Activated CD4-positive, alpha-beta T cell treated with anti-CD3 and anti-CD28 coated beads, Interleukin-2, amount 10 ng/mL, durations not matched to agents 24 days and 14 days (primary cell): ENCODE results near the gene KHDRBS2. TPM values are rescaled to one million over a fixed set of nuclear protein-coding genes. Genes with fewer than 3 reads are reported as not detected.

Experiments used
- DNase-seq: peaks from one replicate; pipeline ENCODE4 v3.0.0; 2022
- H3K27ac Mint-ChIP-seq: one replicate; pipeline ENCODE4 v1.8.0; 2022; ENCODE audit warnings: mild to moderate bottlenecking, mixed read lengths
- H3K27me3 Mint-ChIP-seq: one replicate; pipeline ENCODE4 v1.8.0; 2022; ENCODE audit warnings: mixed read lengths
- H3K36me3 Mint-ChIP-seq: one replicate; pipeline ENCODE4 v1.8.0; 2022; ENCODE audit warnings: low read depth, mild to moderate bottlenecking, mixed read lengths
- H3K4me1 Mint-ChIP-seq: one replicate; pipeline ENCODE4 v1.8.0; 2021; ENCODE audit warnings: mixed read lengths
- H3K4me3 Mint-ChIP-seq: one replicate; pipeline ENCODE4 v1.8.0; 2022; ENCODE audit warnings: mild to moderate bottlenecking, moderate library complexity, mixed read lengths
- H3K9me3 Mint-ChIP-seq: one replicate; pipeline ENCODE4 v1.8.0; 2021; ENCODE audit warnings: mixed read lengths
- intact Hi-C: fragments of 100-400 bp; cut with micrococcal nuclease; formaldehyde crosslinking; loops from one replicate; pipeline ENCODE4 v1.15.1; 2023
- total RNA-seq: library from RNA; stranded (reverse); gene quantifications from 2 replicates; pipeline ENCODE4 v1.2.3, GENCODE V29; 2022

KHDRBS2 gene
- total RNA-seq, 1 donor from 2014 or later: not detected

GRCh38 chr6:61947311-61947947 lies 338.6 kb downstream of the KHDRBS2 start:
- Mint-ChIP-seq H3K4me1 (no peaks in the 10 kb centered on the region), H3K27me3 (no peaks in the 10 kb centered on the region), H3K9me3 (peaks cover 5% of the 10 kb centered on the region), H3K27ac (no peak overlapping the region), H3K4me3 (no peak overlapping the region), H3K36me3 (no peaks in the 10 kb centered on the region)
- no peak for DNase-seq
- intact Hi-C loops: no loop called here

- intact Hi-C loops: no loop called here
- H3K4me3 Mint-ChIP-seq: no peak overlapping the region
- peaks cover 3% of the 10 kb centered on the region for H3K9me3 Mint-ChIP-seq
- DNase-seq: no peak
- H3K4me1 Mint-ChIP-seq: no peaks in the 10 kb centered on the region
- H3K36me3 Mint-ChIP-seq: no peaks in the 10 kb centered on the region
- H3K27me3 Mint-ChIP-seq: no peaks in the 10 kb centered on the region
- no peak overlapping the region for H3K27ac Mint-ChIP-seq
Measured at GRCh38 chr6:61940919-61941318, 345.1 kb downstream of the KHDRBS2 start.

DNA sequence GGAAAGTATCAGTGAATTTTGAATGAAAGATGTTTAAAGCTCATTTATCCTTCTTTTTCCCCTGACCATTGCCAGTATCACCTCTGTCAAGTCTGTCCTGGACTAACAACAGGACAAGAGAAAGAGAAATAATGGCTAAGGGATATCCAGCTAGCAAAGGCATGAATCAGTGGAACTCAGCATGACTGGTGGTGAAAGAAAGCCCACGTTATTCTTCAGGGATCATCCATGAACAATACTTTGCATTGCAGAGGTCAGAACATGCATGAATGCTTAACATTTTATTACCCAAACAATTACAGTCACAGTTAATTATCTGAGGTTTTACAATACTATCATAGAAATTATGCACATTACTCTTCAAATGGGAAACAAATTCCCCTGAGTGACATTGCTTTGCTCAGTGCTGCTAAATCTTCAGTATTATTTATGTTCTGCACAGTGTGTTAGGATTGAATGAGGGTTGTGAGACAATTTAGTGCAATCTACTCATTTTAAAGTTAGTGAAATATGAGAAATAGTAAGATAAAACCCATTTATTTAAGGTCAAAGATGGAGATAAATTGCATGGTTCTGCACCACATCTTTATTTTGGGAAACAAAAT lies 350.7 kb downstream of the KHDRBS2 start:
- peaks cover 4% of the 10 kb centered on the region for H3K9me3 Mint-ChIP-seq

DNA sequence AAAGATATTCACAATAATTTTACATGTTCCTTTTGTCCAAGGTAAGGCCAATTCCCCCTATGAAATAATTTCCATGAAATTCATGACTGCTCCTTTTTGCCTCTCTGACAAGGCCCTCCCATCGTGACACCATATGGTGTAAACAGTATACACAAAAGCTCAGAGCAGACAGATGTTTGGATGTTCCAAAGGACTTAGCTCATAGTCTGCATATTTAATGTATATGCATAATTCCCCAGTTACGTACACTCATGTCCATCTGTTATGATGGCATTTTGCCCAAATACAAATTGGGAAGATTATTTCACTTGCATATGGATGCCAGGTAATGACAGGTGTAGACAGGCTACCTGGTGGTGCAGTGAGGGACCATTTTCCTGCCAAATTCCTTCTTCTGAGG lies 376.5 kb downstream of the KHDRBS2 start:
- intact Hi-C loops: no loop called here
- no peak overlapping the region for H3K4me3 Mint-ChIP-seq
- H3K27ac Mint-ChIP-seq: no peak overlapping the region
- no peaks in the 10 kb centered on the region for H3K36me3 Mint-ChIP-seq
- H3K9me3 Mint-ChIP-seq: no peaks in the 10 kb centered on the region
- no peaks in the 10 kb centered on the region for H3K4me1 Mint-ChIP-seq
- no peak for DNase-seq
- H3K27me3 Mint-ChIP-seq: no peaks in the 10 kb centered on the region

More for the DNA sequence above, 350.7 kb downstream of the KHDRBS2 start:
- intact Hi-C loops: no loop called here
- DNase-seq: no peak
- Mint-ChIP-seq H3K27ac (no peak overlapping the region), H3K4me3 (no peak overlapping the region), H3K27me3 (no peaks in the 10 kb centered on the region), H3K36me3 (no peaks in the 10 kb centered on the region), H3K4me1 (no peaks in the 10 kb centered on the region)

- Mint-ChIP-seq H3K9me3 (no peaks in the 10 kb centered on the region), H3K36me3 (no peaks in the 10 kb centered on the region), H3K4me1 (no peaks in the 10 kb centered on the region), H3K27ac (no peak overlapping the region), H3K4me3 (no peak overlapping the region), H3K27me3 (no peaks in the 10 kb centered on the region)
- no peak for DNase-seq
- intact Hi-C loops: no loop called here
Measured at GRCh38 chr6:61901748-61902147, 384.3 kb downstream of the KHDRBS2 start.

GRCh38 chr6:61894536-61894935 lies 391.5 kb downstream of the KHDRBS2 start:
- intact Hi-C loops: no loop called here
- H3K4me1 Mint-ChIP-seq: no peaks in the 10 kb centered on the region
- H3K36me3 Mint-ChIP-seq: no peaks in the 10 kb centered on the region
- H3K27ac Mint-ChIP-seq: no peak overlapping the region
- DNase-seq: no peak
- H3K4me3 Mint-ChIP-seq: no peak overlapping the region
- H3K27me3 Mint-ChIP-seq: no peaks in the 10 kb centered on the region
- H3K9me3 Mint-ChIP-seq: no peaks in the 10 kb centered on the region

DNA sequence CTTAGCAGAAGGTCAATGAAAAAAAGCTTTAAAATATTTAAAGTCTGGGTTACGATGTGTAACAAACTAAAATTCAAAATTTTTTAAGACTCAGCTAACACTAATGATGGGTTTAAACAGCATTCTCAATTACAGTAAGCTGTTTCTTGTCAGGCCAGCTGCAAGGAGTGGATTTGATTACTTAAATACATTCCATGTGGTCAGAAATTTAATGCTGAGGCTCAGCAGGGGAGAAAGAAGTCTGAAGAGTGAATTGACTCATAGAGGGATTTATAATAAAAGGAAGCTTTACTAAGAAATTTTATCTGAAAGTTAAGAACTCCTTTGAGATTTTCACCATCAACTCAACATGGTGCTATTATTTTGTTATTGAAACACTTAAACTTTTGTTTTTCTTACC lies 398.6 kb downstream of the KHDRBS2 start:
- intact Hi-C loops: no loop called here
- no peak for DNase-seq
- Mint-ChIP-seq H3K36me3 (no peaks in the 10 kb centered on the region), H3K9me3 (no peaks in the 10 kb centered on the region), H3K4me1 (no peaks in the 10 kb centered on the region), H3K27me3 (no peaks in the 10 kb centered on the region), H3K27ac (no peak overlapping the region), H3K4me3 (no peak overlapping the region)

DNA sequence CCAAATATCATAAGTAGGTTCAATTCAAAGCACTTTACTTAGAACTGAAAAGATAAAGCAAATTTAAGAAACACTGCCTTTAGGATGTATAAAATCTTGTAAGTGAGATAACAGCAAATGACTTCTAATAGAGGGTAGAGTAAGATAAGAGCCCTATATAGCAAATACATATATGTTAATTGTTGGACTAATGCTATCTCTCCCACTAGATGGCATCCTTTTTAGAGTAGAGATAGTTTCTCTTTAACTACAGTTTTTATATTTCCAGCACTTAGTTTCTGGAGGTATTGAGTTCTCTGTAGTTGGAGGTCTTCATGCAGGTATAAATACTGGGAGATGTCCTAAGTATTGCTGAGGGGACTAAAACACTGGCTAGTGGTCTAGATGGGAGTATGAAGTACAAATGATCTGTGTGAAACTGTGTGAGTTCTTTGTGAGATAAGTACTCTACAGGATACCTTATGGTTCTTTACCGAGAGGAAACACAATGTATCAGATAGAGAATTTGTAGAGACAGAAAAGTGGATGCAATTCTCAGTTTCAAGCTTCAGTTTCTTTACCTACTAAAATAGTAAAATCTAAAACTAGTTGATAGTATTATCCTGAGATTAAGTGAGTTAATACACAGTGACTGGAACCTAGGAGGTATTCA lies 399.3 kb downstream of the KHDRBS2 start:
- no peaks in the 10 kb centered on the region for H3K27me3 Mint-ChIP-seq
- no peak for DNase-seq
- H3K36me3 Mint-ChIP-seq: no peaks in the 10 kb centered on the region
- no peaks in the 10 kb centered on the region for H3K4me1 Mint-ChIP-seq
- intact Hi-C loops: no loop called here
- H3K9me3 Mint-ChIP-seq: no peaks in the 10 kb centered on the region
- no peak overlapping the region for H3K27ac Mint-ChIP-seq
- no peak overlapping the region for H3K4me3 Mint-ChIP-seq

DNA sequence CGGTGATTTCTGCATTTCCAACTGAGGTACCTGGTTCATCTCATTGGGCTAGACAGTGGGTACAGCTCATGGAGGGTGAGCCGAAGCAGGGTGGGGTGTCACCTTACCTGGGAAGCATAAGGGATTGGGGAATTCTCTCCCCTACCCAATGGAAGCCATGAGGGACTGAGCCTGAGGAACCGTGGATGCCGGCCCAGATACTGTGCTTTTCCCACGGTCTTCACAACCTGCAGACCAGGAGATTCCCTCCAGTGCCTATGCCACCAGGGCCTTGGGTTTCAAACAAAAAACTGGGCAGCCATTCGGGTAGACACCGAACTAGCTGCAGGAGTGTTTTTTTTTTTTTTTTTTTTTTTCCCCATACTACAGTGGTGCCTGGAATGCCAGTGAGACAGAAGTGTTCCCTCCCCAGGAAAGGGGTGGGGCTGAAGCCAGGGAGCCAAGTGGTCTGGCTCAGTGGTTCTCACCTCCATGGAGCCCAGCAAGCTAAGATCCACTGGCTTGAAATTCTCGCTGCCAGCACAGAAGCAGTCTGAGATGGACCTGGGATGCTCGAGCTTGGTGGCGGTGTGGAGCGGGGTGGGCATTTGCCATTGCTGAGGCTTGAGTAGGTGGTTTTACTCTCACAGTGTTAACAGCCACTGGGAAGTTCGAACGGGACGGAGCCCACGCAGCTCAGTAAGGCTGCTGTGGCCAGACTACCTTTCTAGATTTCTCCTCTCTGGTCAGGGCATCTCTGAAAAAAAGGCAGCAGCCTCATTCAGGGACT lies 416.2 kb downstream of the KHDRBS2 start:
- Mint-ChIP-seq H3K4me1 (no peaks in the 10 kb centered on the region), H3K27ac (no peak overlapping the region), H3K9me3 (peaks cover 9% of the 10 kb centered on the region), H3K36me3 (no peaks in the 10 kb centered on the region), H3K4me3 (no peak overlapping the region), H3K27me3 (no peaks in the 10 kb centered on the region)
- DNase-seq: no peak
- intact Hi-C loops: no loop called here

- Mint-ChIP-seq H3K36me3 (no peaks in the 10 kb centered on the region), H3K27me3 (no peaks in the 10 kb centered on the region), H3K4me3 (no peak overlapping the region), H3K9me3 (peaks cover 12% of the 10 kb centered on the region), H3K27ac (no peak overlapping the region), H3K4me1 (no peaks in the 10 kb centered on the region)
- intact Hi-C loops: no loop called here
- no peak for DNase-seq
Measured at GRCh38 chr6:61868507-61869080, 417.4 kb downstream of the KHDRBS2 start.

DNA sequence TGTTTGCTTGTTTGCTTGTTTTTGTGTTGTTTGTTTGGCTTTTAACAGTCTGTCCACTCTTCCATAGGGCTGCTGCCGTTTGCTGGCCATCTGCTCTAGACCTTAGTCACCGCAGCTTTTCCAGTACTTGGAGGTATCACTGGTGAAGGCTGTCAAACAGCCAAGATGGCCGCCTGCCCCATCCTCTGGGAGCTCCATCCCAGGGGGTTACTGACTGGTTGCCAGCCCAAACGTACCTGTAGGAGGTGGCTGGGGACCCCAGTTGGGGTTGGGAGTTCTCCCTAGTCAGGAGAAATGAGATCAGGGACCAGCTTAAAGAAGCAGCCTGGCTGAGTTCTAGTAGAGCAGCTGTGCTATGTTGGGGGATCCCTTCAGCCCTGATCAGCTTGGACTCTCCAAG lies 418.4 kb downstream of the KHDRBS2 start:
- Mint-ChIP-seq H3K9me3 (peaks cover 12% of the 10 kb centered on the region), H3K4me3 (no peak overlapping the region), H3K4me1 (no peaks in the 10 kb centered on the region), H3K36me3 (no peaks in the 10 kb centered on the region), H3K27me3 (no peaks in the 10 kb centered on the region), H3K27ac (no peak overlapping the region)
- intact Hi-C loops: no loop called here
- DNase-seq: no peak

DNA sequence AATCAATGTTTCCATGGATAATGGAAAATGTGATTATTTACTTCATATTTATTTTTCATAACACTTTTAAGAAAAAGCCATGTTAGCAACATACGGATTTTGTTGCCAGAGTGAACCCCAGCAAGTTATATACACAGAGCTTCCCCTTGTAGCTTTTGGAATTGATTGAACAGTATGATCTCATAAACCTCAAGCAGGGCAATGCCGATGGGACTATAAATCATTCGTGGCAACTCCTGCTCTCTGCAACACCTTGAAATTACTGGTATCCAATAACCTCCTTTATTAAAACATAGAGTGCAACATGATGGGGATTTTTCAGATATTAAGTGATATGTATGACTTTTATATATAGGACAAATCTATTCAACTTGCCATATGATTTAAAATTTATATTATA lies 428.5 kb downstream of the KHDRBS2 start:
- no peak overlapping the region for H3K27ac Mint-ChIP-seq
- no peaks in the 10 kb centered on the region for H3K36me3 Mint-ChIP-seq
- peaks cover 3% of the 10 kb centered on the region for H3K9me3 Mint-ChIP-seq
- DNase-seq: no peak
- no peaks in the 10 kb centered on the region for H3K4me1 Mint-ChIP-seq
- intact Hi-C loops: no loop called here
- no peak overlapping the region for H3K4me3 Mint-ChIP-seq
- H3K27me3 Mint-ChIP-seq: no peaks in the 10 kb centered on the region

DNA sequence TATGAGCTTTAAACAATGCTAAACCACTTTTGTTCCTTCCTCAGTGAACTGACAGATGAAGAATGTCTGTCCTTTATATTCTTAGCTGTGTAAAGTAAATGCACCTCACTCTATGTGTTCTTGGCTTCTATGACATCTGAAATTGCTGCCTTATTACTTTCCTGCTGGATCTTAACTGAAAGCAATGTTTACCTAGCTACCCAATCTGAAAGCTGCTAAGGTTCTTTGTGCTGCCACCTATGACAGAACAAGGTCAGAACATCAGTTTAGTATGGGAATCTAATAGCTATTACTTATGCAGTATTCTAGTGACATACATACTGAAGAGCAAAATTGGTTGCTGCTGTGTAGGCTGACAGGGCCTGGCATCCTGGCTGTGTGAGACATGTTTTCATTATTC lies 444.1 kb downstream of the KHDRBS2 start:
- Mint-ChIP-seq H3K9me3 (no peaks in the 10 kb centered on the region), H3K27me3 (no peaks in the 10 kb centered on the region)
- intact Hi-C loops: no loop called here

GRCh38 chr6:61835237-61835636 lies 450.8 kb downstream of the KHDRBS2 start:
- no peak for DNase-seq
- intact Hi-C loops: no loop called here
- Mint-ChIP-seq H3K27ac (no peak overlapping the region), H3K27me3 (no peaks in the 10 kb centered on the region), H3K36me3 (no peaks in the 10 kb centered on the region), H3K4me3 (no peak overlapping the region), H3K9me3 (no peaks in the 10 kb centered on the region), H3K4me1 (no peaks in the 10 kb centered on the region)

More for the DNA sequence above, 444.1 kb downstream of the KHDRBS2 start:
- no peak for DNase-seq
- no peaks in the 10 kb centered on the region for H3K4me1 Mint-ChIP-seq
- no peak overlapping the region for H3K4me3 Mint-ChIP-seq
- no peaks in the 10 kb centered on the region for H3K36me3 Mint-ChIP-seq
- no peak overlapping the region for H3K27ac Mint-ChIP-seq
